ENCODE results near the gene DCAF5.
A peak's percentile ranks its signal among the peaks of the same experiment; 100 is the strongest.

Gene DCAF5

DNA sequence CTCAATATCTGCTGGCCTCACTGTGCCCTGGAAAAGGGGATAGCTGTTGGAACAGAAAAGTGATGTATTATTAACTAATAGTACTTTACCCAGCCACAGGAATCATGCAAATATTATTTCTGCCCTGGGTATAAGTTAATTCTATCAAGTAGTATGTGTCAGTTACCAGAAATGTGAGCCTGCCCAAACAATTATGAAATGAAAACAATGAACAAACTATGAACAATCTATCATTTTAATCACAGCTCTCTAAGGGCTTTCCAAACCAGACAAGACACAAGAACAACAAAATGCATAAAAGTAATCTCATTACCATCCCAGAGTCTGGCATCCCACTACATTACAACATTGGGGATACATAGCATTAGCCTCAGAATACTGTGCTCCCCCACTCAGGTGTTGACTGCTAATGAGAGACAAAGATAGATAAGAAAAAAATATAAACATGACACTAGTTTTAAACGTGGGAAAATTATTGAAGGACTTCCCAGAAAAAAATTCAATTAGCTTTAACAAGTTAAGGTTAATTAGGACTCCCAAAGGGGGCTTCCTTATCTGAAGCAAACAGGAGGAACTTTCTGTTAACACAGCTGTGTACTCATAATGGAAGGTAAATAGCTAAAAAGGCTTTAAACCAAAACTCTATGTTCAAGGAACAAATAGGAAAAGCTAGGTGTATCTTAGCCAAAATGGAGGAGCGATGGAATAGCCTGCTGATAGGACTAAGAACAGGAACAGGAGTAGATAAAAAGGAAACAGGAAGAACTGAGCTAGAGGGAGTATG, 3.3 kb downstream of the DCAF5 start:
- no peak for DNase-seq (ENCODE audit: low read depth, low spot score)

DNA sequence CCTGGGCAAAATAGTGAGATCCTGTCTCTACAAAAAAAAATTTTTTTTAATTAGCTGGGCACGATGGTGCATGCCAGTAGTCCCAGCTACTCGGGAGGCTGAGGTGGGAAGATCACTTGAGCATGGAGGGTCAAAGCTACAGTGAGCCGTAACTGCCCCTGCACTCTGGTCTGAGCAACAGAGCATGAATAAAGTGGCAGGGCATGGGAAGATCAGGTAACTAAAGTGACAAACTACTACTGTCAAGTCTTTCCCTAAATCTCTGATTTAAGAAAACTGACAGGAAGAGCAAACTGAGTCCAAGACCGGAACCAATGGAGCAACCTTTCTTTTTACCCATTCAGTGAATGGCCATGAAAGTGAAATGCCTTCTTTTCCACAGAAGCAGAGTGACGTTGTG, 10.8 kb downstream of the DCAF5 start:
- DNase-seq (ENCODE audit: low read depth, low spot score) = no peak

DNA sequence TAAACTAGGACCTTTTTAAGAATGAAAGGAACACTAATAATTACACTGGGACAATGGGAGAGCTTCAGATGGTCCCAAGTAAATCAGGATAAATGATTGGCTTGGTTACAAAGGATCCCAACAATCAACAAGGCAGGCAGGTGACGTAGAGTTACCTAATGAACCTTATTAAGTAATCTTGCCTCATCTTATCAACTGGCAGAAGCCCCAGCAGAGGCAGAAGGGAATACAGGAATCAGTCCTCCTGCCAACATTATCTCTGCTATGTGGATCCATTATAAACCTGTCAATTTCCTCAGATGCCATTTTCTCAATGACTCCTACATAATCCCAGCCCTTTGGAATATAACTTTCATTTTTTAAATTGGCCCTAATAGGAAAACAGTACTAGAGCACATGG, 11.4 kb downstream of the DCAF5 start:
- no peak for DNase-seq (ENCODE audit: low read depth, low spot score)

DNA sequence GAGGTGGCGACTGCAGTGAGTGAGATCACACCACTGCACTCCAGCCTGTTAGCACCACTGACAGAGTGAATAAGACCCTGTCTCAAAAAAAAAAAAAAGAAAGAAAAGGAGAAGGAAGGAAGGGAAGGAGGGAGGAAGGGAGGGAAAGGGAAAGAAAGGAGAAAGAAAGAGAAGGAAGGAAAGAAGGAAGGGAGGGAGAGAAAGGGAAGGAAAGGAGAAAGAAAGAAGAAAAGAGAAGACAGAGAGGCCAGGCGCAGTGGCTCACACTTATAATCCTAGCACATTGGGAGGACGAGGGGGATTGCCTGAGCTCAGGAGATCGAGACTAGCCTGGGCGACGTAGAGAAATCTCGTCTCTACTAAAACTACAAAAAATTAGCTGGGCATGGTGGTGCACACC, 13.2 kb downstream of the DCAF5 start:
- DNase-seq (ENCODE audit: low read depth, low spot score) = no peak

DNA sequence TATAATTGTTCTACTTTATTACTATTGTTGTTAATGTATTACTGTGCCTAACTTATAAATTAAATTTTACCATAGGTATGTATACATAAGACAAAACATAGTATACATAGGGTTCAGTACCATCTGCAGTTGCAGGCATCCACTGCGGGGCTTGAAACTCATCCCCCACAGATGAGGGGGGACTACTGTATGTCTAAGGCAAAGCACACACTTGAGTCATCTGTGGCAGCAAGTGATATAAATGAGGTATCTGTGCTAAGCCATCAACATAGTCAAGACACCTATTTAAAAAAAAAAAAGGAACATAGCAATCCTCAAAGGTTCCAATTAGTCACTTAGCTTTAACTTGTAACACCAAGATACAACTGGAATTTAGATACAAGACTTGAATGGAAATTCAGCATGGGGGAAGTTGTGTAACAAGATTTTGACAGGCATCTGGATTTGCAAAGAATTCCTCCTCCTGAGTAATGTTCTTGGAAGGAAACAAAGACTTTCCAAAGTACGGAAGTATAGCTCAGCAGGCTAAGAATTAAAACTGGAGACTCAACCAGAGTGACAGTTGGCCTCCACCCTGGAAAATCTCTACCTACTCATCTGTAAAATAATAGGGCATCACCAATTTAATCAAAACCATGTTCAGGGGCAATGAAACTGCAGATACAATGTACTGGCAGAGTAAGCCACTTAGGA, 14.9 kb downstream of the DCAF5 start:
- no peak for DNase-seq (ENCODE audit: low read depth, low spot score)

DNA sequence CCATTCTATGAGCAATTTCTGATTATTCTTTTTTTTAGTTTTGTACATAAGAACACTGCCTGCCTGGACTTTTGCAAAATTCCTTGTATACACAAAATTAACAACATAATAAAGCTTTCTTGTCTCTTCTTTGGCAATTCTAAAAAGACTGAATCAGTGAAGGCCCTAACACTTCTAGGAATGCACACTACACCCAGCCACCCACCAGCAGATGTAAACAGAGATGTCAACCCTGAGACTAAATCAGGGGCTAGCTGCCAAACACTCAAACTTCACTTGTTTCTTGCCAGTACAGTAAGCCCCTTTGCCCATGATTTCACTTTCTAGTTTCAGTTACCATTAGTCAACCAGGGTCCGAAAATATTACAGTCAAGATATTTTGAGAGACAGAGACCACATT, 15.5 kb downstream of the DCAF5 start:
- no peak for DNase-seq (ENCODE audit: low read depth, low spot score)

DNA sequence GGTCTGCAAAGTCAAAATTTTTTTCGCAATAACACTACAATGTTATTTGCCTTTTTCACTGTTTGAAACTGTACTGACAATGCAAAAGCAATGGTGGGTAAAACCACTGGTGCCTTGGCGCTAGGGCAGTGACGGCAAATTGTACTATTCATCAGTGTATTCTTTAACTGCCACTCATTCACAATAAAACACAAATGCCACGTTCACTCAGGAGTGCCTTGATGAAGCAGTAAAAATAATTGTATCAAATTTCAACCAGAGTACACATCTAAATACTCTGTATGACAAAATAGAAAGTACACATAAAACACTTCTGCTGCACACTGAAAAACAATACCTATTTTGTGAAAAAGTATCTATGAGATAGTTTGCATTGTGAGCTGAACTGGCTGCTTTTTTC, 17.8 kb downstream of the DCAF5 start:
- DNase-seq (ENCODE audit: low read depth, low spot score) = no peak

DNA sequence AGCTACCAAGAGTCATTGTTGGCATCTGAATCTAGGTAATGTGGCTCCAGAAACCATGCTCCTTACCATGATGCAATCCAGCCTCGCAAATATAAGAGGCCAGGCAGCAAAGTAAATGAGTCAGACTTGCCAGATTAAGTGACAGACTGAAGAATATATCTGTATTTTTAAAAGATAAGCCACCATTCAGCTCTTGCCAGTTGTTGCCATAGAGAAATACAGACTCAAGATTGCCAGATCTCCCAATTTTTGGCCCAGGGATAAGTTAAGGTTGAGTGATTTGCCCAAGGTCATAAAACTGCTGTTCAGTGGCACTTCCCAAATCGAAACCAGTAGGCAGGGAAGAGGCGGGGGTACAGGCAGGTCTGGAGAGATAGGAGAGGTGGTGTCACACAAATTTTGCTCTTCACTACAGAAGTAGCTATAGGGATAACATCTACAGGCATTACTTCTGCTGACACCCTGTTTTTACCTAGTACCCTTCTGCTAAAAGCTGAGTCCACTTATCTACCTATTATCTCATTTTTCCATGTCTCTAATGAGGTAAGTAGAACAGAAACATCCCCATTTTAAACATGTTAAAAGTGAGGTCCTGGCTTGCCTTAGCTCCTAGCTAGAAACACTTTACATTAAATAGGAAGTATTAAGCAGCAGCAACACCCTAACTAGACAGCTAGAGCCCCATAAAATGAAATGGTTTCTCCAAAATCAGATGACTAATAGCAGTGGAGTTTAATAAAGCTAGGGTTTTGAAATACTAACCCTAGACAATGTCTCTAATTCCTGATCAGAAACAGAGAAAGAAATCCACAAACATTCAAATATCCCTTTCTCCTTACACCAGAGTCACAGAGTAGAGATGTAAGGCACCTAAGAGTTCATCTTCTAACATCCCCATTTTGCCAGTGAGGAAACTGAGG, 19.5 kb downstream of the DCAF5 start:
- DNase-seq (ENCODE audit: low read depth, low spot score) = no peak

DNA sequence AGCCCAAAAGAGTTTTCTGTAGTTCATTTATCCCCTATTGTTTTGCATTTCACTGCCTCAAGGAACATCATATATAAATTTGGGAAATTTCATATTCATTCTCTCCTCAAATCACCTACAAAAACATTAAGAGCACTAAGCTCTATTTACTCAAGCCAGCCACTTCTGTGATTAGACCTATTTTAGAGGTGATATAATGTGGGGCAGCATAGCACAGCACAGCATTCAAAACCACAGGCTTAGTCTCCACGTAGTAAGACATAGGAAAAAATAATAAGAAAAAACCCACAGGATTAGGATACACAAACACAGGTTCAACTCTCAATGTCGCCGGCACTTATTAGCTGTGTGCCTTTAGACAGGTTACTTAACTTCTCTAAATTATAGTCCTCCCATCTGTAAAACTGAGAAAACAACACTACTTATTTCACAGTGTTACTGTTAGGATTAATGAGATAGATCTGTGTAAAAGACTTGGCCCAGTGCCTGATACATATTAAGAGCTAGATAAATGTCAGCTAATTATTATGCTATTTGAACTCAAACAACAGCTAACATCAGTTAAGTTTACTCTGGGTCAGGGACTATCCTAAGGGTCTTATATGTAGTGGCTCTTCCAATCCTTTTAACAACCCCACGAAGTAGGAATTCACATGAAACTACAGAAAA, 20.3 kb downstream of the DCAF5 start:
- DNase-seq (ENCODE audit: low read depth, low spot score) = no peak

DNA sequence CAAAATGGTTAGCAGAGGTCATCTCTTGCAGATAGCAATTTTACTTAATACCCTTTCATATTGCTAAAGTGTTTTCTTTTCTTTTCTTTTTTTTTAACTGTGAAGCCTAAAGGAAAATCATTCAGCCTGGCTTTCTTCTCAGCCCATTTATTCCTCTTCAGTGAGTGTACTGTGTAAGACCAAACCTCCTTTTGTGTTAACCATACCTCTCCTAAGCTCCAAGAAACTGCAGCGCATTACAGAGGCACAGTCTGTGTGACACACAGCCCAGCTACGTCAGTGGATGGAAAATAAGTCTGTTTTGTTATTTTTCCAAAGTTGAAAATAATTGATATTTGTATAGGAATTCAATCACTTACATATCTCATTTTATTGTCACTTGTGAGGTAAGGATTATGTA, 21.7 kb downstream of the DCAF5 start:
- no peak for DNase-seq (ENCODE audit: low read depth, low spot score)

DNA sequence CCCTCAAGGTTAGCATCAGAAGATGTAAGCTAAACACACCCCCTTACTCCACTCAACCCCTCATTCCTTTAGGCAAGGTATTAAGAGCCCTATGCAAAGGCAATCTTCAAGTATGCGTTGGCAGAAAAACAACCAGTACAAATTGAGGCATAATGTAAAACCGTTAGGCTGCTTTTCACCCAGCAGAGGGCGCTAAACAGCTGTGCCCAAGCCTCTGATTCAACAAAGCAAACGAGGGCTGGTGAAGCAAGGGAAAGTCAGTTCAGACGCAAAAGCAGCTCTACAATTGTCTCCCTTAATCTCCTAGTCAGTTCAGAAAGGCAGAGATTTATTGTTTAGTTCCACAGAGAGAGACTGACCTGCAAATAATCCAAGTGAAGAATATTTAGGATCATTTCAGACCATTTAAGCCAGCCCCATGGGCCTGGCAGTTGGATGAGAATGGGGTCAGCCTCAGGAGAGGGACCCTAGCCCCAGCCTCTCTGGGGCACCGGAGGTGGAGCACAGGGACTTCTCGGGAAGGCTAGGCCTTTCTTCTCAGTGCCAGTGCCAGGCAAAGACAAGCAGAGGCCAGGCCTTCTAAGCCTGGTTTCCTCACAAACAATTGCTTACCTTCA, 23.5 kb downstream of the DCAF5 start:
- DNase-seq (ENCODE audit: low read depth, low spot score) = peak; percentile 83

DNA sequence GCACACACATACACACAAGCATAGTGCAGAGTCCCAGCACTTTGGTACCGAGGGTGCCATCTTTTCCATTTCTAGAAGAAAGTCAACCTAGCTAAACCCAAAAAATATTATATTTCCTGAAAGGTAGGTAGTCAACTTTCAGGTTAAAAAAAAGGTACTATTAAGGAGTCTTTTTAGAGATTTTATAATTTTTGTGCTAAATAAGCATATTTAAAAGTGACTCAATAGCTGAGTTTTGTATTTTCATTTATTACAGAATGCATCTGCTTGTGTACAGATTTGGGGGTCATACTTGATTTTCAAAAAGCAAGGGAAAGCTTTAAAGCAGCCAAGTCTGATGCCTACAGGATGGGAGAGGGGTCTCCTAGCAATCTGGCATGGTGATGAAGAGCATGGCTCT, 34.6 kb downstream of the DCAF5 start:
- DNase-seq (ENCODE audit: low read depth, low spot score) = no peak

DNA sequence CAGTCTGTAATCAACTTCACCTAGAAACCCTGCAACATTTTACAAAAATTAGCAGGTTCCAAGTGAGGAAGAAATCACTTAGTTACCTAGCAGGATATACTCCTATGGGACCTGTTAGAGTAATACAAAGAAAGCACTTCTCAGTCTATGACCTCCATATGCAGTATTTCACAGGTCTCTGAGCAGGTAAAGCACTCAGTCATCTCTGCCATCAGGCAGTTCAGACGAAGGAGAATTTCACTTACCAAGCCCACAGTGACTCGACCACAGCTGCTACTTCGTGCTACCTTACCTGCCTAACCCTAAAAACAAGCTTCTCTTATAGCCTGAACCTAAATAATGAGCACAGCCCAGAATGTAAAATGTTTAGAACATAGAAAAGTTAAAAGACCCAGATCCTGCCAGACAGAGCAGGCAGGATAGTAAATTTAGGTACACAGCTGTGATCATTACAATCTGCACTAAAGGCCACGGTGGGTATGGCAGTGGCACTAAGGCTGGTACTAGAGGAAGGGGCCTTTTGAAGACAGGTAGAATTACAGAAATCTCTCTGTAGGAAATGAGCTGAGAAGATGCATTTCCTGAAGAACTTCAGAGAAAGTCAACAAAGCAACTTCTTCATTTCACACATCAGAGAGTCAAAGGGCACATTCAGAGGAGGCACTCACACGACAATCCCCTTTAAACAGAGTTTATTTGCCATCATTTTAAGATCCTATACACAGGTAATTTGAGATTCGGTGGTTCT, 35.7 kb downstream of the DCAF5 start:
- DNase-seq (ENCODE audit: low read depth, low spot score) = no peak

DNA sequence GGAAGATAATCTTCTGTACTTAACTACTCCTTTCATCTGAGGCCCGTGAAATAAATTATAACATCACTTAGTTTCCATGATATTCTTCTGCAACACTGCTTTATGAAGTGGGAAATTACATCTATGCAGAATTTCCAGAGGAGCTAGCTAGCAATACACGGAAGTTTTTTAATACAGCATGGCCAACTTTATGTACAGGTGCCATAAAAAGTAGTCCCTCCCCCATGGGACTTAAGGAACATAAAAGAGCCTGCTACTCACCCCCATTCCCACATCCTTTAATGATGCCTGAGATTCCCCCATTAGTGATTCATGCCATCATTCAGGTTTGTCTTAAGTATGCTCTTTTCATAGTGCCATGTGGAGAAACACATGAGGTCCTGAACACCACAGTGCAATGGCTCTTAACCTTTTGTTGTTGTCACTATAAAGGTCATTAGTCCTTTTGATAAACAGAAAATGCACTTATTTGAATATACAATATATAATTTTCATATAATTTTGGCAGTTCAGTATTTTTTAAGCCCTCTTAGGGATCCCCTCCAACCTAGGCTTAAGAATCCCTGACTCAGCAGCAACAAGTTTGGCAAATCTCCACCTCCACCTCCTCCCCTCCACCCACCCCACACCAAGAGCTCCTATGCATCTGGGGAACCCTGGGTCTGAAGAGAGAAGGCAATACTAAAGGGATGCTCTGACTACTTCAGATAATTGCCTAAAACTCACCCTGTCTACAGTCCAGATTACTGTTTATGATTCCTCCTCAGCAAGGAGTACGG, 37.3 kb downstream of the DCAF5 start:
- DNase-seq (ENCODE audit: low read depth, low spot score) = no peak

DNA sequence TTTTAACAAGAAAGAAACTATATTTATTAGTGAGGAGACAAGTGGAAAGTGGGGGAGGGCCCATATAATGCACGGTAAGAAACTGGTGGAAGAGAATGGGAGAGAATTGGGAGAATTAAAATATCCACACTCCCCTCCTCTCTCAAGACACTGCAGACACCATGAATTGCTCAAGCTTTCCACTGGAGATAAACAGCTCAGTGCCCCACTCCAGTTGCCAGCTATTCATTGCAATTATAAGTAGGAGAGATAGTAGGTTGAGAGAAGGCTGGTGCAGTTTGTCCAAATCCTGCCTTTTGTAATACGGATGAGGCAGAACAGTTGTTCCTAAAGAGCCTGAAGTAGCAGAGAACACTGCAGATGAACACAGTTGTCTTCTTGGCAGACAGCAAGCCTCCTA, 38.2 kb downstream of the DCAF5 start:
- DNase-seq (ENCODE audit: low read depth, low spot score) = no peak

DNA sequence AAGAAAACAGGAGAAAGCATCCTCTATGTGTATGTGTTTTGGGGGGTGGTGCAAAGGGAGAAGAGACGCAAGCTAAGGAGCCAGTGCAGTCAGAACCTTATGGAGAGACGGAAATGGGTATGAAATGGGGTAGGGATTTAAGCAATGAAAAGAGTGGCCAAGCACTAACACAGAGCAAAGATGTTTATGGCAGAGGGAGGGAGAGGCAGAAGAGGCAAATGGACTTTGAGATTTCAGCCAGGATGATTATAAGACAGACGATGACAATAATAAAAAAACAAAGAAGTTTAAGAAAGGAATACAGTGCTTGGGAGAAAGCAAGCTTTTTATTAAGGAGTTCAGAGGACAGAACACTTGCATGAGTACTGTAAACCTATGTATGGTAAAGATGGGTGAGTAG, 44.6 kb downstream of the DCAF5 start:
- DNase-seq (ENCODE audit: low read depth, low spot score) = no peak

DNA sequence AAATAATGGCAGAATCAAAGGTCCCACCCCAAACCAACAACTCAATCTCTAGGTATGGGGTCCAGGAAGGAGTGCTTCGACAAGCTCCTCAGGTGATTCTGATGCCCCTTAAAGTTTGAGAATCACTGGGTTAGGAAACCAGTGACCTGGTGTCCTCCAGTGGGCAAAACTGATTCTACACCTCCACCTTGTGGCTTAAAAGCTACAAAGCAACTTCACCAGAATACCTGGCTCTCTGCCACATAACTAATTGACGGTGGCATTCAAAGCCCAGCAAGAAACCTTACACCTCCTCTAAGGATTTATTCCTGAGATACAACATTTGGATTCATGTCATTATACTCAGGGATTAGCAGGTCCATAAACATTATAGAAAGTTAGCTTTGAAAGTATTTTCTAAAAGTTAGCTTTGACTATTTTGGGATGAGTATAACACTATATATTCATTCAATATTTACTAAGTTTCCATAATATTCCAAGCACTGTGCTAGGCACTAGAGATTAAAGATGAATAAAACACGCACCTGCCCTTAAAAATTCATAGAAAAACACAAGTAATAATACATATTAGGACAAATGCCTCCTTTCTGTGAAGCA, 45.4 kb downstream of the DCAF5 start:
- peak; percentile 68 for DNase-seq (ENCODE audit: low read depth, low spot score)

DNA sequence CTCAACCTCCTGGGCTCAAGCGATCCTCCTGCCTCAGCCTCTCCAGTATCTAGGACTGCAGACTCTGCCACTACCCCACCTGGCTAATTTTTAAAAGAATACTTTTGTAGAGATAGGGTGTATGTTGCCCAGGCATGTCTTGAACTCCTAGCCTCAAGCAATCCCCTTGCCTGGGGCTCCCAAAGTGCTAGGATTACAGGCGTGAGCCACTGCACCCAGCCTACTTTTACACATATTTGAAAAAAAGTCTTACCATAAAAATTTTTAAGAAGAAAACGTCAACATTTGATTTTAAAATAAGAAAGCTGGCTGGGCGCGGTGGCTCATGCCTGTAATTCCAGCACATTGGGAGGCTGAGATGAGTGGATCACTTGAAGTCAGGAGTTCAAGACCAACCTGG, 46.5 kb downstream of the DCAF5 start:
- DNase-seq (ENCODE audit: low read depth, low spot score) = no peak

DNA sequence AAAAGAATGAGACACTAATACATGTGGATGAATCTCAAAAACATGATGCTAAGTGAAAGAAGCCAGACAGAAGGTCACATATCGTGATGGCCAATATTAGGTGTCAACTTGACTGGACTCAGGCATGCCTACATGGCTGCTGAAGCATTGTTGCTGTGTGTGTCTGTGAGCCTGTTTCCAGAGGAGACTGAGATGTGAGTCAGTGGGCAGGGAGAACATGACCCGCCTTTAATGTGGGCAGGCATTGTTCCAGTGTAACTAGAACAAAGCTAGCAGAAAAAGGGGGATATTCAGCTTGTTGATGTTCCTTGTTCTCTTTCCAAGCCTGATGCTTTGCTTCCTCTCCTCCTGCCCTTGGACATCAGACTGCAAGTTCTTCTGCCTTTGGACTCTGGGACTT, 47.6 kb downstream of the DCAF5 start:
- no peak for DNase-seq (ENCODE audit: low read depth, low spot score)
